AG04449 (cell line): ENCODE measurements around the gene TMEM232.
"Not testable (repeated sequence)": the region's sequence is repeated elsewhere in the genome, so short reads cannot be mapped to it uniquely, and the experiment has no call there.

Source experiments
- CTCF ChIA-PET: fragments of 350-600 bp; formaldehyde crosslinking; extraction: SDS; loops from one replicate; lab custom pipeline; 2021; ENCODE audit warnings: antibody characterized with exemption; lab: Yijun Ruan, JAX
- POLR2A ChIA-PET: fragments of 400-600, 350-600 bp; formaldehyde crosslinking; extraction: SDS; loops from one replicate; lab custom pipeline; 2020; ENCODE audit warnings: antibody characterized with exemption, inconsistent platforms; lab: Yijun Ruan, JAX
- DNase-seq: peaks from one replicate; pipeline ENCODE4 v3.0.0-alpha.2; 2010; ENCODE audit warnings: low read depth, low spot score
- H3K4me3 ChIP-seq: 2 replicates; pipeline ENCODE4 v1.5.1; 2011; ENCODE audit warnings: low read depth, mild to moderate bottlenecking, control low read depth, low read length
- CTCF ChIP-seq: IDR thresholded peaks from one replicate; pipeline ENCODE4 v1.5.1; 2011; ENCODE audit warnings: mild to moderate bottlenecking, moderate library complexity, low read length, control low read depth, inconsistent platforms; ENCODE audit not compliant: insufficient read depth; ENCODE audit errors: missing control alignments

Gene TMEM232

GRCh38 chr5:110702704-110703103 lies 23.8 kb downstream of the TMEM232 start:
- TF ChIP-seq CTCF, result no peak
- CTCF ChIA-PET, result interaction anchor here (0.8 to 1.1 kb wide), 2 partner anchors 14 to 50 kb away, joined by 3 read pairs; no protein-coding TSS in a partner anchor
- POLR2A ChIA-PET, result no interaction called here
- no peak overlapping the region for H3K4me3 ChIP-seq
- DNase-seq, result no peak

GRCh38 chr5:110702300-110702699 lies 24.2 kb downstream of the TMEM232 start:
- ChIA-PET POLR2A (no interaction called here), CTCF (interaction anchor here (0.8 to 1.1 kb wide), 2 partner anchors 14 to 49 kb away, joined by 3 read pairs; no protein-coding TSS in a partner anchor)
- H3K4me3 ChIP-seq, result no peak overlapping the region
- peak; percentile 24 for DNase-seq
- no peak for TF ChIP-seq CTCF

- DNase-seq, H3K4me3 ChIP-seq, POLR2A ChIA-PET, CTCF ChIA-PET: not testable (repeated sequence)
Measured at GRCh38 chr5:110692669-110693068, 33.8 kb downstream of the TMEM232 start.

GRCh38 chr5:110690587-110690986 lies 35.9 kb downstream of the TMEM232 start:
- DNase-seq, H3K4me3 ChIP-seq, POLR2A ChIA-PET, CTCF ChIA-PET: not testable (repeated sequence)

GRCh38 chr5:110687485-110687884 lies 39.0 kb downstream of the TMEM232 start:
- DNase-seq, result no peak
- CTCF ChIA-PET, result no interaction called here
- POLR2A ChIA-PET, result no interaction called here
- no peak for TF ChIP-seq CTCF
- no peak overlapping the region for H3K4me3 ChIP-seq

GRCh38 chr5:110686270-110686669 lies 40.2 kb downstream of the TMEM232 start:
- no peak for TF ChIP-seq CTCF
- no peak overlapping the region for H3K4me3 ChIP-seq
- CTCF ChIA-PET, result no interaction called here
- DNase-seq, result no peak
- POLR2A ChIA-PET, result no interaction called here

GRCh38 chr5:110681953-110682352 lies 44.5 kb downstream of the TMEM232 start:
- no peak overlapping the region for H3K4me3 ChIP-seq
- no peak for TF ChIP-seq CTCF
- POLR2A ChIA-PET, result no interaction called here
- CTCF ChIA-PET, result no interaction called here
- no peak for DNase-seq

- TF ChIP-seq CTCF, result no peak
- ChIA-PET POLR2A (no interaction called here), CTCF (no interaction called here)
- DNase-seq, result no peak
- no peak overlapping the region for H3K4me3 ChIP-seq
Measured at GRCh38 chr5:110681109-110681508, 45.4 kb downstream of the TMEM232 start.

- H3K4me3 ChIP-seq, DNase-seq, POLR2A ChIA-PET, CTCF ChIA-PET: not testable (repeated sequence)
Measured at GRCh38 chr5:110676554-110676953, 49.9 kb downstream of the TMEM232 start.
